GM23338 (cell line): ENCODE data around the gene ACYP1. TPM values are rescaled to one million over a fixed set of nuclear protein-coding genes. Genes with fewer than 3 reads are reported as not detected.

ENCODE experiments used
- ATAC-seq: fragments of 200-7000 bp; cut with Tn5 transposase; 3 replicates; pipeline ENCODE4 v1.9.1; 2020
- DNase-seq: peaks from one replicate; pipeline ENCODE4 v3.0.0-alpha.2; 2015; ENCODE audit warnings: low spot score
- H2AFZ ChIP-seq: fragments of 200-600 bp; sonication (generic); 2 replicates; pipeline ENCODE4 v1.8.0; 2016; ENCODE audit warnings: antibody characterized with exemption, mild to moderate bottlenecking, moderate library complexity
- H3F3A ChIP-seq: fragments of 200-600 bp; sonication (generic); replicated peaks from 2 replicates; pipeline ENCODE4 v1.8.0; 2017; ENCODE audit warnings: antibody characterized with exemption, mixed run types, low read depth
- H3K27ac ChIP-seq: fragments of 200-600 bp; sonication (generic); 2 replicates; pipeline ENCODE4 v1.6.1; 2016; ENCODE audit warnings: low read depth
- H3K27me3 ChIP-seq: fragments of 200-600 bp; sonication (generic); 2 replicates; pipeline ENCODE4 v1.8.0; 2016; ENCODE audit warnings: mild to moderate bottlenecking, mixed run types, moderate library complexity; ENCODE audit not compliant: insufficient read depth
- H3K36me3 ChIP-seq: fragments of 200-600 bp; sonication (generic); 2 replicates; pipeline ENCODE4 v1.8.0; 2016; ENCODE audit warnings: mild to moderate bottlenecking; ENCODE audit not compliant: insufficient read depth
- H3K4me1 ChIP-seq: fragments of 200-600 bp; sonication (generic); 2 replicates; pipeline ENCODE4 v1.8.0; 2016; ENCODE audit warnings: mild to moderate bottlenecking, moderate library complexity; ENCODE audit not compliant: insufficient read depth
- H3K4me2 ChIP-seq: fragments of 200-600 bp; sonication (generic); 2 replicates; pipeline ENCODE4 v1.7.1; 2017; ENCODE audit warnings: mixed run types
- H3K4me3 ChIP-seq: fragments of 200-600 bp; sonication (generic); 2 replicates; pipeline ENCODE4 v1.6.1; 2016; ENCODE audit warnings: mixed run types
- H3K79me2 ChIP-seq: fragments of 200-600 bp; sonication (generic); replicated peaks from 2 replicates; pipeline ENCODE4 v1.8.0; 2017; ENCODE audit warnings: mild to moderate bottlenecking; ENCODE audit not compliant: insufficient read depth
- H3K9me2 ChIP-seq: fragments of 200-600 bp; sonication (generic); 2 replicates; pipeline ENCODE4 v1.8.0; 2017; ENCODE audit not compliant: insufficient read depth
- H4K20me1 ChIP-seq: fragments of 200-600 bp; sonication (generic); replicated peaks from 2 replicates; pipeline ENCODE4 v1.8.0; 2017; ENCODE audit warnings: mild to moderate bottlenecking; ENCODE audit not compliant: insufficient read depth
- H3K27ac Mint-ChIP-seq: 2 replicates; pipeline ENCODE4 v1.8.0; 2020; ENCODE audit warnings: inconsistent platforms, mild to moderate bottlenecking, moderate library complexity, mixed read lengths
- H3K27me3 Mint-ChIP-seq: 3 replicates; pipeline ENCODE4 v1.8.0; 2022; ENCODE audit warnings: low read depth, mild to moderate bottlenecking, moderate library complexity, mixed read lengths, inconsistent platforms; ENCODE audit not compliant: insufficient read depth, poor library complexity
- H3K36me3 Mint-ChIP-seq: 3 replicates; pipeline ENCODE4 v1.8.0; 2021; ENCODE audit warnings: low read depth, mild to moderate bottlenecking, inconsistent platforms, moderate library complexity, mixed read lengths
- H3K4me1 Mint-ChIP-seq: 3 replicates; pipeline ENCODE4 v1.8.0; 2020; ENCODE audit warnings: mild to moderate bottlenecking, inconsistent platforms, mixed read lengths
- H3K4me3 Mint-ChIP-seq: 3 replicates; pipeline ENCODE4 v1.8.0; 2021; ENCODE audit warnings: moderate library complexity, mild to moderate bottlenecking, inconsistent platforms, mixed read lengths
- H3K9me3 Mint-ChIP-seq: 3 replicates; pipeline ENCODE4 v1.8.0; 2020; ENCODE audit warnings: moderate library complexity, mild to moderate bottlenecking, inconsistent platforms, mixed read lengths
- CREB1 ChIP-seq: fragments of 250-450 bp; sonication (Bioruptor Pico); IDR thresholded peaks from 2 replicates; pipeline ENCODE4 v1.5.0; 2020; ENCODE audit warnings: low read depth, mild to moderate bottlenecking, moderate library complexity
- CTCF ChIP-seq, 2 experiments: fragments of 200-600 bp in 1 of 2; sonication (generic) in 1 of 2; conservative IDR thresholded peaks; 2 replicates each; pipeline versions ENCODE4 v1.5.1 to v1.6.1; 2016 to 2017; ENCODE audit warnings: antibody characterized with exemption in 2 of 2, low read depth in 2 of 2, mild to moderate bottlenecking in 2 of 2, moderate library complexity in 1 of 2
- EZH2 ChIP-seq: fragments of 200-600 bp; sonication (generic); IDR thresholded peaks from one replicate; pipeline ENCODE4 v1.8.0; 2017; ENCODE audit warnings: antibody characterized with exemption, mild to moderate bottlenecking, low read depth; ENCODE audit not compliant: unreplicated experiment
- EZH2phosphoT487 ChIP-seq: fragments of 200-600 bp; sonication (generic); IDR thresholded peaks from one replicate; pipeline ENCODE4 v1.8.1; 2018; ENCODE audit warnings: antibody characterized with exemption; ENCODE audit not compliant: unreplicated experiment
- JUNB ChIP-seq: IDR thresholded peaks from one replicate; pipeline ENCODE4 v1.6.1; 2016; ENCODE audit warnings: antibody characterized with exemption; ENCODE audit not compliant: unreplicated experiment
- NANOG ChIP-seq: IDR thresholded peaks from 2 replicates; pipeline ENCODE4 v1.6.1; 2016; ENCODE audit warnings: antibody characterized with exemption, borderline replicate concordance
- POLR2AphosphoS5 ChIP-seq: IDR thresholded peaks from 2 replicates; pipeline ENCODE4 v1.6.1; 2016; ENCODE audit warnings: antibody characterized with exemption, low read depth
- STAT1 ChIP-seq: IDR thresholded peaks from one replicate; pipeline ENCODE4 v1.6.1; 2016; ENCODE audit warnings: antibody characterized with exemption; ENCODE audit not compliant: unreplicated experiment
- ZNF114 ChIP-seq: fragments of 250-450 bp; sonication (Bioruptor Pico); IDR thresholded peaks from 2 replicates; pipeline ENCODE4 v1.5.0; 2020; ENCODE audit warnings: mild to moderate bottlenecking, moderate library complexity
- ZNF331 ChIP-seq: fragments of 250-450 bp; sonication (Bioruptor Pico); IDR thresholded peaks from 2 replicates; pipeline ENCODE4 v1.5.0; 2020; ENCODE audit warnings: low read depth, mild to moderate bottlenecking, moderate library complexity
- ZNF462 ChIP-seq: fragments of 250-450 bp; sonication (Bioruptor Pico); IDR thresholded peaks from 2 replicates; pipeline ENCODE4 v1.5.0; 2020; ENCODE audit warnings: mild to moderate bottlenecking, moderate library complexity
- polyA plus RNA-seq: library from polyadenylated mRNA; unstranded; fragments of >200 nt; fragmentation: Nextera tagmentation; extraction: Ambion mirVana; gene quantifications from 2 replicates; pipeline ENCODE4 v1.2.1, GENCODE V29; 2016
- total RNA-seq: library from RNA; depleted of rRNA; stranded (reverse); fragments of >200 nt; shearing (Covaris generic); gene quantifications from 2 replicates; pipeline ENCODE4 v1.2.3, GENCODE V29; 2014
- TF ChIP-seq, protein P1 (sequence below): IDR thresholded peaks from one replicate; pipeline ENCODE4 v1.6.1; 2018; ENCODE audit warnings: antibody characterized with exemption; ENCODE audit not compliant: unreplicated experiment
- TF ChIP-seq, protein P2 (sequence below): IDR thresholded peaks from 2 replicates; pipeline ENCODE4 v1.6.1; 2016; ENCODE audit warnings: antibody characterized with exemption

ACYP1 gene
- total and polyA plus RNA-seq, 2 experiments from 2014 or later = 18.4 to 104 TPM

DNA sequence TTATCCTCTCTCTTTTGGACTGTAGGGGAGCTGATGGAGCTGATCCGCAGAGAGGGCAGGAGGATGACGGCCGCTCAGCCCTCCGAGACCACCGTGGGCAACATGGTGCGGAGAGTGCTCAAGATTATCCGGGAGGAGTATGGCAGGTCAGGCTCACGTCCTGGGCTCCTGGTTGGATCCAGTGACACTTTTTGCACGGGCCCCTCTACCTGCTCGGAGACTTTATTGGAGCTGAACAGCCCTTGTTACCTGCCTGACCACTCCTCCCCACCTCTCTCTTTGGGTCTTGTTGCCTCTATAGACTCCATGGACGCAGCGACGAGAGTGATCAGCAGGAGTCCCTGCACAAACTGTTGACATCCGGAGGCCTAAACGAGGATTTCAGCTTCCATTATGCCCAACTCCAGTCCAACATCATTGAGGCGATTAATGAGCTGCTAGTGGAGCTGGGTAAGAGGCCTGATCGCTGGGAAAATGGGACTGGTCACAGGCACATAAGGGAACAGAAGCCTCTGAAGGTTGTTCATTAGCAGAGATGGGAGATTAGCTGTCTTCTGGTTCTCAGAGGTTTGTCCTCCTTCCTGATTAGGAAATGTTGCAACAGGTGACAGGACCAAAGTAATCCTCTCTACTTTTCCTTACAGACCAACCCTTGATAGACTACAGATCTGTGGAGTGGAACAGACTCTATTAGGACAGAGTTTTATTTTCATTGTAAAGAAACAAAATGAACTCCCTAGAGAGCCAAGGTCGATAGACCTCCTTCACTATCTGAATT is 60.4 kb downstream of the ACYP1 start:
- Mint-ChIP-seq H3K4me1 (peaks cover 12% of the 10 kb centered on the region), H3K27me3 (no peaks in the 10 kb centered on the region), H3K27ac (peak overlapping the region; percentile 91; the same call in 1 of the 2 replicates), H3K4me3 (peak overlapping the region; percentile 98), H3K36me3 (peaks cover 39% of the 10 kb centered on the region), H3K9me3 (no peaks in the 10 kb centered on the region; the same call in 2 of the 3 replicates)
- TF ChIP-seq CTCF (conservative IDR thresholded peaks at IDR 0.05; ENCODE audit: low read depth in 2 of 2) = no peak
- no peak for TF ChIP-seq POLR2AphosphoS5
- TF ChIP-seq, protein P1, sequence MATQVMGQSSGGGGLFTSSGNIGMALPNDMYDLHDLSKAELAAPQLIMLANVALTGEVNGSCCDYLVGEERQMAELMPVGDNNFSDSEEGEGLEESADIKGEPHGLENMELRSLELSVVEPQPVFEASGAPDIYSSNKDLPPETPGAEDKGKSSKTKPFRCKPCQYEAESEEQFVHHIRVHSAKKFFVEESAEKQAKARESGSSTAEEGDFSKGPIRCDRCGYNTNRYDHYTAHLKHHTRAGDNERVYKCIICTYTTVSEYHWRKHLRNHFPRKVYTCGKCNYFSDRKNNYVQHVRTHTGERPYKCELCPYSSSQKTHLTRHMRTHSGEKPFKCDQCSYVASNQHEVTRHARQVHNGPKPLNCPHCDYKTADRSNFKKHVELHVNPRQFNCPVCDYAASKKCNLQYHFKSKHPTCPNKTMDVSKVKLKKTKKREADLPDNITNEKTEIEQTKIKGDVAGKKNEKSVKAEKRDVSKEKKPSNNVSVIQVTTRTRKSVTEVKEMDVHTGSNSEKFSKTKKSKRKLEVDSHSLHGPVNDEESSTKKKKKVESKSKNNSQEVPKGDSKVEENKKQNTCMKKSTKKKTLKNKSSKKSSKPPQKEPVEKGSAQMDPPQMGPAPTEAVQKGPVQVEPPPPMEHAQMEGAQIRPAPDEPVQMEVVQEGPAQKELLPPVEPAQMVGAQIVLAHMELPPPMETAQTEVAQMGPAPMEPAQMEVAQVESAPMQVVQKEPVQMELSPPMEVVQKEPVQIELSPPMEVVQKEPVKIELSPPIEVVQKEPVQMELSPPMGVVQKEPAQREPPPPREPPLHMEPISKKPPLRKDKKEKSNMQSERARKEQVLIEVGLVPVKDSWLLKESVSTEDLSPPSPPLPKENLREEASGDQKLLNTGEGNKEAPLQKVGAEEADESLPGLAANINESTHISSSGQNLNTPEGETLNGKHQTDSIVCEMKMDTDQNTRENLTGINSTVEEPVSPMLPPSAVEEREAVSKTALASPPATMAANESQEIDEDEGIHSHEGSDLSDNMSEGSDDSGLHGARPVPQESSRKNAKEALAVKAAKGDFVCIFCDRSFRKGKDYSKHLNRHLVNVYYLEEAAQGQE = no peak
- TF ChIP-seq, protein P2, sequence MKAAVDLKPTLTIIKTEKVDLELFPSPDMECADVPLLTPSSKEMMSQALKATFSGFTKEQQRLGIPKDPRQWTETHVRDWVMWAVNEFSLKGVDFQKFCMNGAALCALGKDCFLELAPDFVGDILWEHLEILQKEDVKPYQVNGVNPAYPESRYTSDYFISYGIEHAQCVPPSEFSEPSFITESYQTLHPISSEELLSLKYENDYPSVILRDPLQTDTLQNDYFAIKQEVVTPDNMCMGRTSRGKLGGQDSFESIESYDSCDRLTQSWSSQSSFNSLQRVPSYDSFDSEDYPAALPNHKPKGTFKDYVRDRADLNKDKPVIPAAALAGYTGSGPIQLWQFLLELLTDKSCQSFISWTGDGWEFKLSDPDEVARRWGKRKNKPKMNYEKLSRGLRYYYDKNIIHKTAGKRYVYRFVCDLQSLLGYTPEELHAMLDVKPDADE = no peak
- TF ChIP-seq NANOG = no peak
- no peak for TF ChIP-seq CREB1 (CRISPR knock-in tag)
- no peak for TF ChIP-seq JUNB
- TF ChIP-seq ZNF462 (CRISPR knock-in tag) = no peak
- TF ChIP-seq ZNF331 = no peak
- no peak for TF ChIP-seq EZH2
- no peak for TF ChIP-seq STAT1
- no peak for TF ChIP-seq ZNF114 (CRISPR knock-in tag)
- no peak for TF ChIP-seq EZH2phosphoT487
- Histone ChIP-seq H3K4me2 (peak overlapping the region; percentile 93), H2AFZ (peak overlapping the region; percentile 80; the same call in 1 of the 2 replicates), H3K4me3 (peak overlapping the region; percentile 88), H3K27me3 (no peaks in the 10 kb centered on the region), H3K4me1 (0 out of 2 replicates have a peak, but pooled peaks cover 5% of the 10 kb centered on the region), H4K20me1 (peaks cover 11% of the 10 kb centered on the region; the same call in 1 of the 2 replicates), H3K9me2 (no peaks in the 10 kb centered on the region), H3K27ac (no peak overlapping the region), H3K79me2 (peaks cover 14% of the 10 kb centered on the region), H3F3A (peaks cover 5% of the 10 kb centered on the region; the same call in 1 of the 2 replicates), H3K36me3 (peaks cover 10% of the 10 kb centered on the region)
- ATAC-seq = peak; percentile 3; the same call in 1 of the 3 replicates
- no peak for DNase-seq
